OCI-LY1 (cell line): ENCODE measurements around the gene DOCK7.

Experiments
- H2AFZ ChIP-seq: fragments of 200-600 bp; sonication (generic), shearing (Covaris generic); 2 replicates; pipeline ENCODE4 v1.6.0; 2014; ENCODE audit warnings: antibody characterized with exemption, mild to moderate bottlenecking, low read length
- H3F3A ChIP-seq: fragments of 200-600 bp; sonication (generic), shearing (Covaris generic); 2 replicates; pipeline ENCODE4 v1.6.0; 2014; ENCODE audit warnings: mild to moderate bottlenecking, antibody characterized with exemption, low read length, moderate library complexity; ENCODE audit not compliant: insufficient read depth
- H3K27ac ChIP-seq: fragments of 200-600 bp; sonication (generic); 2 replicates; pipeline ENCODE4 v1.5.1; 2014; ENCODE audit warnings: low read length, mixed run types, mild to moderate bottlenecking, low read depth; ENCODE audit not compliant: poor library complexity, severe bottlenecking
- H3K27me3 ChIP-seq: fragments of 200-600 bp; sonication (generic); 2 replicates; pipeline ENCODE4 v1.6.0; 2014; ENCODE audit warnings: antibody characterized with exemption, mild to moderate bottlenecking, low read length, moderate library complexity; ENCODE audit not compliant: insufficient read depth
- H3K36me3 ChIP-seq: fragments of 200-600 bp; sonication (generic); 2 replicates; pipeline ENCODE4 v1.6.1; 2014; ENCODE audit warnings: mild to moderate bottlenecking, antibody characterized with exemption, low read length, moderate library complexity, mixed read lengths; ENCODE audit not compliant: insufficient read depth
- H3K4me1 ChIP-seq: fragments of 200-600 bp; sonication (generic); 2 replicates; pipeline ENCODE4 v1.5.1; 2014; ENCODE audit warnings: mild to moderate bottlenecking, low read length, moderate library complexity; ENCODE audit not compliant: insufficient read depth, severe bottlenecking
- H3K4me2 ChIP-seq: fragments of 200-600 bp; sonication (generic), shearing (Covaris generic); 2 replicates; pipeline ENCODE4 v1.6.1; 2014; ENCODE audit warnings: low read length
- H3K4me3 ChIP-seq: fragments of 200-600 bp; sonication (generic); 2 replicates; pipeline ENCODE4 v1.5.1; 2014; ENCODE audit warnings: low read length, low read depth, mild to moderate bottlenecking, mixed read lengths; ENCODE audit not compliant: poor library complexity, severe bottlenecking
- H3K79me2 ChIP-seq: fragments of 200-600 bp; shearing (Covaris generic); 2 replicates; pipeline ENCODE4 v1.6.1; 2016; ENCODE audit warnings: mixed run types, low read length, mixed read lengths; ENCODE audit not compliant: insufficient read depth
- H3K9ac ChIP-seq: fragments of 200-600 bp; sonication (generic), shearing (Covaris generic); 2 replicates; pipeline ENCODE4 v1.6.1; 2014; ENCODE audit warnings: mild to moderate bottlenecking, low read length, mixed read lengths
- H3K9me2 ChIP-seq: fragments of 200-600 bp; sonication (generic), shearing (Covaris generic); 2 replicates; pipeline ENCODE4 v1.6.1; 2014; ENCODE audit warnings: low read depth, mild to moderate bottlenecking, low read length, mixed read lengths
- H3K9me3 ChIP-seq: fragments of 200-600 bp; shearing (Covaris generic); 2 replicates; pipeline ENCODE4 v1.6.1; 2014; ENCODE audit warnings: low read length, mixed read lengths
- H4K20me1 ChIP-seq: fragments of 200-600 bp; sonication (generic), shearing (Covaris generic); 2 replicates; pipeline ENCODE4 v1.6.0; 2016; ENCODE audit warnings: mild to moderate bottlenecking, low read length; ENCODE audit not compliant: insufficient read depth
- EZH2 ChIP-seq: fragments of 200-600 bp; sonication (generic), shearing (Covaris generic); IDR thresholded peaks from 2 replicates; pipeline ENCODE4 v1.8.0; 2017; ENCODE audit warnings: borderline replicate concordance, mixed run types, mild to moderate bottlenecking, antibody characterized with exemption, low read length, moderate library complexity, mixed read lengths
- TF ChIP-seq, protein P1 (sequence below): fragments of 200-600 bp; sonication (generic), shearing (Covaris generic); IDR thresholded peaks from 2 replicates; pipeline ENCODE4 v1.5.1; 2017; ENCODE audit warnings: mild to moderate bottlenecking, antibody characterized with exemption, low read length, moderate library complexity, mixed read lengths

Gene DOCK7

DNA sequence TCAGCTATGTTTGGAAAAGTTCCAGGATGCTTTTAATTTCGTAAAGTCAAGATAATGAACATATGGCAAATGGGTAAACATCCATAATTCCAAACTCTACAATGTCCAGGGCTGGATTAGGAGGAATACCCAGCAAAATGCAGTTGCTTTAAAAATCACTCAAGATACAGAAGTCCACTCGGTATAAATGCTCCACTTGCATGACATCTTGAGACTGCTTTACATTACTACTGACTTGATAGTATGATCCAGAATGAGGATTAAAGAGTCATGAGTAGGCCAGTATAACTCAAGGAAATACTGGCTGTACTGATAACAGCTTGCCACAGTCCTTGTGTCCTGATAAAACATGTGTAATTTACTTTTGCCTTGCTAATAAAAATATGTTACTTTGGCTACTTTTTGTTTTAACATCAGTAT, 149.1 kb downstream of the DOCK7 start:
- Histone ChIP-seq H3K27ac (no peak overlapping the region), H3K4me3 (no peak overlapping the region), H3K9me3 (no peaks in the 10 kb centered on the region), H3F3A (no peaks in the 10 kb centered on the region), H3K9me2 (no peaks in the 10 kb centered on the region), H3K27me3 (no peaks in the 10 kb centered on the region), H3K9ac (no peak overlapping the region), H4K20me1 (no peaks in the 10 kb centered on the region), H3K4me2 (no peak overlapping the region), H2AFZ (no peak overlapping the region), H3K36me3 (no peaks in the 10 kb centered on the region), H3K79me2 (no peaks in the 10 kb centered on the region), H3K4me1 (no peaks in the 10 kb centered on the region)
- TF ChIP-seq, protein P1, sequence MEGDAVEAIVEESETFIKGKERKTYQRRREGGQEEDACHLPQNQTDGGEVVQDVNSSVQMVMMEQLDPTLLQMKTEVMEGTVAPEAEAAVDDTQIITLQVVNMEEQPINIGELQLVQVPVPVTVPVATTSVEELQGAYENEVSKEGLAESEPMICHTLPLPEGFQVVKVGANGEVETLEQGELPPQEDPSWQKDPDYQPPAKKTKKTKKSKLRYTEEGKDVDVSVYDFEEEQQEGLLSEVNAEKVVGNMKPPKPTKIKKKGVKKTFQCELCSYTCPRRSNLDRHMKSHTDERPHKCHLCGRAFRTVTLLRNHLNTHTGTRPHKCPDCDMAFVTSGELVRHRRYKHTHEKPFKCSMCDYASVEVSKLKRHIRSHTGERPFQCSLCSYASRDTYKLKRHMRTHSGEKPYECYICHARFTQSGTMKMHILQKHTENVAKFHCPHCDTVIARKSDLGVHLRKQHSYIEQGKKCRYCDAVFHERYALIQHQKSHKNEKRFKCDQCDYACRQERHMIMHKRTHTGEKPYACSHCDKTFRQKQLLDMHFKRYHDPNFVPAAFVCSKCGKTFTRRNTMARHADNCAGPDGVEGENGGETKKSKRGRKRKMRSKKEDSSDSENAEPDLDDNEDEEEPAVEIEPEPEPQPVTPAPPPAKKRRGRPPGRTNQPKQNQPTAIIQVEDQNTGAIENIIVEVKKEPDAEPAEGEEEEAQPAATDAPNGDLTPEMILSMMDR: no peak
- TF ChIP-seq EZH2: no peak

DNA sequence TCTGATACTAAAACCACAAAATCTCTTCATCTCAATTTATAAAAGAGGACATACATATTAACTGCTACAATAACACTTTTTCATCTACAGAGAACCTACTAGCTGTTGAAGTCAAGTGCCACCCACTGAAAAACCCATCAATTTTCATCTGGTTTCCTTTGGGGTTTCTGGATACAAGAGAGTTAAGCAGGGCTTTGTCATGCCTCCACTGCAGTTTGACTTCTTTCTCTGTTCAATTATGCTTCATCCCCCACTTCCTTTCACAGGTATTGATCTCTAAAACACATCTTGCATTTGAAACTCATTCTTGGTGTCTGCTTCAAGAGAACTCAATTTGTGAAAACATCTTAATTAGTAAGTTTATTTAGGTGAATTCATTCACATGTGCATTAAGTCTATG, 151.3 kb downstream of the DOCK7 start:
- no peaks in the 10 kb centered on the region for H4K20me1 ChIP-seq
- no peak overlapping the region for H3K27ac ChIP-seq
- no peak overlapping the region for H3K9ac ChIP-seq
- no peaks in the 10 kb centered on the region for H3K9me3 ChIP-seq
- no peaks in the 10 kb centered on the region for H3F3A ChIP-seq
- no peak overlapping the region for H3K4me2 ChIP-seq
- H3K9me2 ChIP-seq: no peaks in the 10 kb centered on the region
- no peaks in the 10 kb centered on the region for H3K36me3 ChIP-seq
- no peak overlapping the region for H3K4me3 ChIP-seq
- H2AFZ ChIP-seq: no peak overlapping the region
- no peaks in the 10 kb centered on the region for H3K27me3 ChIP-seq
- H3K79me2 ChIP-seq: no peaks in the 10 kb centered on the region
- H3K4me1 ChIP-seq: no peaks in the 10 kb centered on the region
- no peak for TF ChIP-seq EZH2
- TF ChIP-seq, protein P1: no peak

DNA sequence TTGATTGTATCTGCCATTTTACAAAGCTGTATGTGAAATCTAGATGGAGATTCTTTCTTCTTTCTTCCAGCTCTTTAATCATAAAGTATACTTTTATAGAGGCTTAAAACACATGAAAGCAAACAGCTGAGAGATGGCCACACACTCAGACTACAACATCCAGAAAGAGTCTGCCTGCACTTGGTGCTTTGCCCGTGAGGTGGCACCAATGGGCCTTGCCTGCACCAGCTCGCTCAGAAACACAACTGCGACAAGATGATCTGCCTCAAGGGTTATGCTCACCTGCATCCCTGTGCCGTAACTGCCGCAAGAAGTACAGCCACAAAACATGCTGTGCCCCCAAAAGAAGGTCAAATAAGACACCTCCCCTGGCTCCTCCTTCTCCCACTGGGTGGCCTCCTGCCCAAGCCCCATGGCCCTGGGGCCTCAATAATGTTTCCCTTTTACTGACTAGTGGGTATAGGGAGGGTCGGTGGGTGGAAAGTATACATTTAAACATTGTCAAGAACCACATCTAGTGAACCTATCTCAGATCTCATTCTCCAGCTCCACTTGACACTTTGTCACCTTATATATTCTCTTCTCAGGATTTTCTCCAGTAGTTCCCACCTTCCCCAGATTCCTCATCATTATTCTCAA, 157.6 kb downstream of the DOCK7 start:
- peaks cover 4% of the 10 kb centered on the region; the same call in 1 of the 2 replicates for H3F3A ChIP-seq
- no peak overlapping the region for H3K4me3 ChIP-seq
- no peaks in the 10 kb centered on the region for H3K79me2 ChIP-seq
- no peak overlapping the region for H2AFZ ChIP-seq
- H3K36me3 ChIP-seq: no peaks in the 10 kb centered on the region
- 0 out of 2 replicates have a peak overlapping the region, but pooled peaks have one; percentile 25 for H3K4me2 ChIP-seq
- H3K27me3 ChIP-seq: no peaks in the 10 kb centered on the region
- H3K9me2 ChIP-seq: no peaks in the 10 kb centered on the region
- H3K9ac ChIP-seq: no peak overlapping the region
- H3K9me3 ChIP-seq: no peaks in the 10 kb centered on the region
- peaks cover 11% of the 10 kb centered on the region for H3K4me1 ChIP-seq
- no peak overlapping the region for H3K27ac ChIP-seq
- TF ChIP-seq, protein P1: peak; percentile 91
- no peak for TF ChIP-seq EZH2
- H4K20me1 ChIP-seq: no peaks in the 10 kb centered on the region
